Stimulated activated CD4-positive, alpha-beta T cell treated with anti-CD3 and anti-CD28 coated beads, Interleukin-2, amount 100 ng/mL, for 48 hours (primary cell): ENCODE results near the gene OSBPL10.

ENCODE experiments used
- DNase-seq, 2 donors: peaks; one replicate each; pipeline ENCODE4 v3.0.0-alpha.2; 2020

Gene OSBPL10

GRCh38 chr3:31955581-31955980 is 25.5 kb downstream of the OSBPL10 start:
- DNase-seq: no peak

DNA sequence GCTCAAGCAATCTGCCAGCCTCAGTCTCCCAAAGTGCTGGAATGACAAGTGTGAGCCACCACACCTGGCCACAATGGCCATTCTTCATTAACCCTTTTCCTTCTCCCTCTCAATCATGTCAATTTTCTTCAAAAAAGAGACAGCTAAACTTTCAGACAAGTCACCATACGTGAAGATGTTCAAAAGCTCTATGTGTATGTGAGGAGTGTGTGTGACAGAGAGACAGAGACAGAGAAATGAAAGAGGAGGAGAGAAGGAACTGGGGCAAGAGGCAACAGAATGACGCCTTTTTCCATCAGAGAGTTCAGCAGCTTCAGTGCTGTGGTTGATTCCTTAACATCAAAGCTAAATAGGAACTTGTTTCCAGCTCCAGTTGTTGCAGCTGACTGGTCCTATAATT is 27.4 kb downstream of the OSBPL10 start:
- DNase-seq: no peak

GRCh38 chr3:31953091-31953490 is 28.0 kb downstream of the OSBPL10 start:
- no peak for DNase-seq

GRCh38 chr3:31952205-31952604 is 28.9 kb downstream of the OSBPL10 start:
- DNase-seq: no peak

DNA sequence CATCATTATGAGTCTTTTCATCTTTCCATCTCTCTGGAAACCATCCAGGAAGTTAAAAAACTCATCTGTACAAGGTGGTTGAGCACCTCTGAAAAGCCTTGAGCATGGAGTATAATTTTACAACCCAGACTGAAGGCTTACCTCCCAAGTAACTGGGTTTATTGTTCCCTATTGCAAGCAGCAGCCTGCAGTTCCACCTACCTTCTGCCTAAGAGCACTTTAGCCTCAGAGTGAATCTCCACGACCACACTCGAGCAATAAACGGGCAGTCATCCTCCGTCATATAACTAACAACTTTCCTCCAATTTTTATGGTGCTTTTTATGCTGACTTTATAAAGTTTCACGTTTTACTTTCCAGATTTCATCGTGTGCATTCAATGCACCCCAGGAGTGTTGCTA is 32.8 kb downstream of the OSBPL10 start:
- no peak for DNase-seq

DNA sequence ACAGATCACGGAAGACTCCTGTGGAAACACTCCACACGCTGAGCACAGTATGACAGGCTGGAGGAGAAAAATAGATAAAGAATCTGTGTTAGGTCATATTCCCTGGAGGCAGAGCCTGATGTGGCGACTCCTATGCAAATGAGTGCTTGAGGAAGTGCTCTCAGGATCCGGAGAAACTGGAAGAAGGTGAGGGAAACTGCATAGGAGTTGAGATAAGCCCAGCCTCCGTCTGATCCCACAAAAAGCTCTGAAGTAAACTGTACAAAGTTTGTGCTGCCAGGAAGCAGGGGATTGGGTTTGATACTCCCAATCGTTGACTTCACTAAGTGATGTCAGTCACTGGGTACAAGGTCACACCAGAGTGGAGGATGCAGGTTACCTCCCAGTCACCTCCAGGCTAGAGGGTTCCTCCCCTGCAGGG is 33.4 kb downstream of the OSBPL10 start:
- no peak for DNase-seq

DNA sequence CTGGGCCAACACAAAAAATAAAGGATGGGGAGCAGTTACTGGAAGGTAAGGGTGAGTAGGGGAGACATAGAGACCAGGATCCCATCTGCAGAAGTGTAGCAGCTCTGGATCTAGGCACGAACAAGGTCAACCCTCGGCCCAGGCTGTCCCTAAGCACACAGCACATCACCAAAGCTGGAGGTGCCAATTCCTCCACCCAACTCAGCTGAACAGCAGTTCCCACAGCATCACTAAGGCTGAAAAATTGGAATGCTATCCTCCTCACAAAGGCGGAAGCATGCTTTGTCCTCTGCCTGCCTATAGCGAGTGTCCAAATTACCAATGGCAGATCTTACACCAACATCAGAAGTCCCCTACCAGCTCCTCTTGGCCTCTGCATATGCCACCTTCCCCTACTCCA is 33.9 kb downstream of the OSBPL10 start:
- DNase-seq: no peak

GRCh38 chr3:31946484-31947081 is 34.5 kb downstream of the OSBPL10 start:
- no peak for DNase-seq

DNA sequence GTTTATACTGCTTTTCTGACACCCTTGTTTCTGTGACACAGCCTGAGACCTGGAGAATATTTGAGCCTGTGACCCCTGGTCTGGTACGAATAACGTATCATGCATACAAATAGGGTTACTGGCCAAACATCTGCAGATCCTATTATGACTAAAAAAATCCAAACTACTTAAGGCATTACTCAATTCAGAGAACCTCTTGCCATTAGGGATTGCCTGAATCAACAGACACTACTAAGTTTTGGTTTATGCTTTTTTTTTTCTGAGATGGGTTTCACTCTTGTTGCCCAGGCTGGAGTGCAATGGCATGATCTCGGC is 35.4 kb downstream of the OSBPL10 start:
- no peak for DNase-seq

GRCh38 chr3:31943041-31943440 is 38.0 kb downstream of the OSBPL10 start:
- DNase-seq: no peak

- DNase-seq: no peak
These were observed 38.6 kb downstream of the OSBPL10 start for GRCh38 chr3:31942446-31942845.

DNA sequence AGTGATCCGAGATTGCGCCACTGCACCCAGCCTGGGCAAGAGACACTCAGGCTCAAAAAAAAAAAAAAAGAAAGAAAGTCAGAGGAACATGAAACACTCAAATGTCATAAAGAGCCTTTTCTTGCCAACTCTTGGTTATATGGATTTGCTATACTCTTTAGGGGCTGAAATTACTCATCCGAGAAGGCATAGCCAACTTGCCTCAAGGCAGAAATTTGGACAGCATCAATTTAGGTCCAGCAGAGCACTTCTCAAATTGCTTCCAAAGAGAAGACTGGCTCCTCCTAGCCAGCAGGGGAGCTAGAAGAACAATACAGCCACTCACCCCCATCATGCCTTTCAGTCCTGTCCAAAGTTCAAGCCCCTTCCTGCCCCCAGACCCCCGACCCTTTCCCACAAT is 43.8 kb downstream of the OSBPL10 start:
- DNase-seq: no peak

- no peak for DNase-seq
These were observed 44.5 kb downstream of the OSBPL10 start for GRCh38 chr3:31936420-31937060.

GRCh38 chr3:31934866-31935265 is 46.2 kb downstream of the OSBPL10 start:
- DNase-seq: no peak

DNA sequence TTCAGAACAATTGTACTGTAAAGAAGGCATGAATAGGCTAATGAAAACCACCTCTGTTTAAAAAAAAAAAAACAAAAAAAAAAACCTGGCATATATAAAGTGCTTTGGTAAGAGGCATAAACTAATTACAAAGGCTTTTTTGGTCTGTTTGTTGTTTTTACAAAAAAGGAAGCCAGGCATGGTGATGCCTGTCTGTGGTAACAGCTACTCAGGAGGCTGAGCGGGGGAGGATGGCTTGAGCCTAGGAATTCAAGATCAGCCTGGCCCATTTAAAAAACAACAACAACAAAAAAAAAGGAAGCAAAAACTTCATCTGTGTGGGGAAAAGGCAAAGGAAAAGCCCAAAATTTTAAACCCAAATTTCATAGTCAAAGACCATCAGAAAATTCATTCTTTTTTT is 47.0 kb downstream of the OSBPL10 start:
- no peak for DNase-seq

DNA sequence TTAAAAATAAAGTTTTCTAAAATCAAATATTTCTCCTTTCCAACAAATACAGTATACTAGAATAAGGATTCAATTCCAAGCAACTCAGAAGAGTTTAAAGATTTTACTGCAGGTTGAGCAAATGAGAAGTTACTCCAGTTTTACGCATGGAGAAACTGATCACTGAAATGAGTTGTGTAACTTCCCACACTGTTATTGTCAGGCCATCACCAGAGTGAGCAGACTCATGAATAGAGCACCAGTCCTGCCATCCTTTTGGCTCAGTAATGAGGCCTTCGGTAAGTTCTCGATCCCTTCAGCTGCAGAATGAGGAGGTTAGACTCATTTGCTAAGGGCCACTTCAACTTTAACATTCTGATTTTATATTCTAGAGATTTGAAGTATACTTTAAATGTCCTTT is 48.1 kb downstream of the OSBPL10 start:
- no peak for DNase-seq

DNA sequence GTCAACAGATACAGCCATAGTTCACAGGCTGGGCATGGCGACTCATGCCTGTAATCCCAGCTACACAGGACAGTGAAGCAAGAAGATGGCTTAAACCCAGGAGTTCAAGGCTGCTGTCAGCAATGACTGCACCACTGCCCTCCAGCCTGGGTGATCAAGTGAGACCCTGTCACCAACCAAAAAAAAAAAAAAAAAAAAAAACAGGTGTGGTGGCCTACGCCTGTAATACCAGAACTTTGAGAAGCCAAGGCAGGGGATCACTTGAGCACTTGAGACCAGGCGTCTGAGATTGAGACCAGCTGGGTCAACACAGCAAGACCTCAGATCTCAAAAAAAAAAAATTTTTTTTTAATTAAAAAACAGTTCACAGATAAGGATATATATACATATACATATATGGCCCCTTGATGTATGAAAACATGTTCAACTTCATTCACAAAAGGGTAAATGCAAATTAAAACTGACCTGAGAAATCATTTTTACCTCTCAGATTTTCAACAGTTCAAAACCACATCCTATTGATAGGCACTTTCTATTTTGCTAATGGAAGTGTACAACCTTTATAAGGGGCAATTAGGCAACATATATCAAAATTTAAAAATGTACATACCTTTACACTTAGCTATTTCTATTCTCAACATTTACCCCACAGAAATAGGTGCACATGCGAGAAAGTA is 51.1 kb downstream of the OSBPL10 start:
- no peak for DNase-seq

GRCh38 chr3:31927811-31928210 is 53.3 kb downstream of the OSBPL10 start:
- DNase-seq: no peak

GRCh38 chr3:31926543-31926942 is 54.5 kb downstream of the OSBPL10 start:
- DNase-seq: no peak

GRCh38 chr3:31925271-31925630 is 55.8 kb downstream of the OSBPL10 start:
- DNase-seq: no peak

DNA sequence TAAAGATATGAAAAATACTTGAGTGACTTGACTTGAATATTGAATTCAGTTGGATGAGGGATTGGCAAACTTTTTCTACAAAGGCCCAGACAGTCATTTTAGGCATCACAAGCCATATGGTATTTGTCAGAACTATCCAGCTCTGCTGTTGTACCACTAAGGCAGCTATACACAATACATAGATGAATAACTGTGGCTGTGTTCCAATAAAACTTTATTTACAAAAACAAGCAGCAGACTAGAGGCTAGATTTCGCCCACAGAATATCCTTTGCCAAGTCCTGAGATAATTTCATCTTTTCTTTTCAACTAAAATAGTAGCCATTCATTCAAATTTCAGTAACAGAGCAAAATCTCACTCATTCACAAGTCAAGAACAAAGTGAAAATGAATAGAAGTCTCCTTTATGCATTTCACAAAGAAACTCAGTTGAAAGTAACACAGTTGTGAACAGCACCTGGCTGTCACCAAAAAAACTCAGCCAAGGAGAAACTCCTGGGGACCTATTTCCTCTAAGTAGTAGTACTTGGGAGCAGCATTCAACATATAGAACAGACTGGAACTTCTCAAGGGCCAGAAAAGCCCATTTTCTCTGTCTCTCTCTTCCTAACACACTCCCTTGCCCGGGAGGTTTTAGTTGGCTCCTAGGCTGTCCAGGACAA is 56.3 kb downstream of the OSBPL10 start:
- DNase-seq: no peak

- no peak for DNase-seq
These were observed 58.1 kb downstream of the OSBPL10 start for GRCh38 chr3:31922962-31923361.

DNA sequence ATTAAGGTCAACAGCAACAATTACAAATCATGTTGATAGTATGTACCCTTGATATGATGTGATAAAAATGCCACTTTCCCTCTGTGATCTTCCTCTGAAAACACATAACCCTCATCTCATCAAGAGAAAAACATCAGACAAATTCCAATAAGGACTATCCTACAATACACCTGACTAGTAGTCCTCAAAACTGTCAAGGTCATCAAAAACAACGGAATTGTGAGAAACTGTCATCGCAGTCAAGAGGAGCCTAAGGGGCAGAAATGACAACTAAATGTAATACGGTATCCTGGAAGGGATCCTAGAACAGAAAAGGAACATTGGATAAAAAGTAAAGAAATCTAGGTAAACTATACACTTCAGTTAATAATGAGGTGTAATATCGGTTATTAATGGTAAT is 59.2 kb downstream of the OSBPL10 start:
- no peak for DNase-seq

GRCh38 chr3:31920310-31920709 is 60.8 kb downstream of the OSBPL10 start:
- DNase-seq: no peak
